ENCODE data around the gene AS3MT. TPM values are rescaled to one million over a fixed set of nuclear protein-coding genes. Genes with fewer than 3 reads are reported as not detected.

AS3MT gene
- total and polyA plus RNA-seq, 2 of the 8 experiments (the other 6 are each of a cell fraction or from before 2014, with no cell fraction given) = 5.8 to 10.3 TPM

DNA sequence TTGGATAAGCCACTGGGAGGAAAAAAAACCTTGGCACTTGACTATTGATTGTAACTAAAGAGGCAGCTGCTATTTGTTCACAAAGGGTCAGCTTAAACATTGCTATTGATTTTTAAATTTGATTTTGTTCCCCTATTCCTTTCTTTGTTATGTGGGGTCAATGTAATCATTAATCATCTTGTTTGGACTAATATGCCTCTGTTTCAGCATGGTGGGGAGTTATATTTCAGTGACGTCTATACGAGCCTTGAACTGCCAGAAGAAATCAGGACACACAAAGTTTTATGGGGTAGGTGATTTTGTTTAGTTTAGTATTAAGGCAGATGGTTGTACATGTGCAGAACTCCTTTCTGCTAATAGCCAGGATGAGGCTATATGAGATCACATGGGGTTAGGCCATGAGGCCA lies 7.5 kb downstream of the AS3MT start (continued):
- TF ChIP-seq RFX5 (IDR thresholded peaks at IDR 0.05; ENCODE audit: borderline replicate concordance, low read depth, low read length) (no peak), CHD1 (IDR thresholded peaks at IDR 0.05; ENCODE audit: low read depth, low read length) (no peak), KDM1A (IDR thresholded peaks at IDR 0.05; ENCODE audit: borderline replicate concordance, low read length) (no peak)
- TF ChIP-seq, protein P1, sequence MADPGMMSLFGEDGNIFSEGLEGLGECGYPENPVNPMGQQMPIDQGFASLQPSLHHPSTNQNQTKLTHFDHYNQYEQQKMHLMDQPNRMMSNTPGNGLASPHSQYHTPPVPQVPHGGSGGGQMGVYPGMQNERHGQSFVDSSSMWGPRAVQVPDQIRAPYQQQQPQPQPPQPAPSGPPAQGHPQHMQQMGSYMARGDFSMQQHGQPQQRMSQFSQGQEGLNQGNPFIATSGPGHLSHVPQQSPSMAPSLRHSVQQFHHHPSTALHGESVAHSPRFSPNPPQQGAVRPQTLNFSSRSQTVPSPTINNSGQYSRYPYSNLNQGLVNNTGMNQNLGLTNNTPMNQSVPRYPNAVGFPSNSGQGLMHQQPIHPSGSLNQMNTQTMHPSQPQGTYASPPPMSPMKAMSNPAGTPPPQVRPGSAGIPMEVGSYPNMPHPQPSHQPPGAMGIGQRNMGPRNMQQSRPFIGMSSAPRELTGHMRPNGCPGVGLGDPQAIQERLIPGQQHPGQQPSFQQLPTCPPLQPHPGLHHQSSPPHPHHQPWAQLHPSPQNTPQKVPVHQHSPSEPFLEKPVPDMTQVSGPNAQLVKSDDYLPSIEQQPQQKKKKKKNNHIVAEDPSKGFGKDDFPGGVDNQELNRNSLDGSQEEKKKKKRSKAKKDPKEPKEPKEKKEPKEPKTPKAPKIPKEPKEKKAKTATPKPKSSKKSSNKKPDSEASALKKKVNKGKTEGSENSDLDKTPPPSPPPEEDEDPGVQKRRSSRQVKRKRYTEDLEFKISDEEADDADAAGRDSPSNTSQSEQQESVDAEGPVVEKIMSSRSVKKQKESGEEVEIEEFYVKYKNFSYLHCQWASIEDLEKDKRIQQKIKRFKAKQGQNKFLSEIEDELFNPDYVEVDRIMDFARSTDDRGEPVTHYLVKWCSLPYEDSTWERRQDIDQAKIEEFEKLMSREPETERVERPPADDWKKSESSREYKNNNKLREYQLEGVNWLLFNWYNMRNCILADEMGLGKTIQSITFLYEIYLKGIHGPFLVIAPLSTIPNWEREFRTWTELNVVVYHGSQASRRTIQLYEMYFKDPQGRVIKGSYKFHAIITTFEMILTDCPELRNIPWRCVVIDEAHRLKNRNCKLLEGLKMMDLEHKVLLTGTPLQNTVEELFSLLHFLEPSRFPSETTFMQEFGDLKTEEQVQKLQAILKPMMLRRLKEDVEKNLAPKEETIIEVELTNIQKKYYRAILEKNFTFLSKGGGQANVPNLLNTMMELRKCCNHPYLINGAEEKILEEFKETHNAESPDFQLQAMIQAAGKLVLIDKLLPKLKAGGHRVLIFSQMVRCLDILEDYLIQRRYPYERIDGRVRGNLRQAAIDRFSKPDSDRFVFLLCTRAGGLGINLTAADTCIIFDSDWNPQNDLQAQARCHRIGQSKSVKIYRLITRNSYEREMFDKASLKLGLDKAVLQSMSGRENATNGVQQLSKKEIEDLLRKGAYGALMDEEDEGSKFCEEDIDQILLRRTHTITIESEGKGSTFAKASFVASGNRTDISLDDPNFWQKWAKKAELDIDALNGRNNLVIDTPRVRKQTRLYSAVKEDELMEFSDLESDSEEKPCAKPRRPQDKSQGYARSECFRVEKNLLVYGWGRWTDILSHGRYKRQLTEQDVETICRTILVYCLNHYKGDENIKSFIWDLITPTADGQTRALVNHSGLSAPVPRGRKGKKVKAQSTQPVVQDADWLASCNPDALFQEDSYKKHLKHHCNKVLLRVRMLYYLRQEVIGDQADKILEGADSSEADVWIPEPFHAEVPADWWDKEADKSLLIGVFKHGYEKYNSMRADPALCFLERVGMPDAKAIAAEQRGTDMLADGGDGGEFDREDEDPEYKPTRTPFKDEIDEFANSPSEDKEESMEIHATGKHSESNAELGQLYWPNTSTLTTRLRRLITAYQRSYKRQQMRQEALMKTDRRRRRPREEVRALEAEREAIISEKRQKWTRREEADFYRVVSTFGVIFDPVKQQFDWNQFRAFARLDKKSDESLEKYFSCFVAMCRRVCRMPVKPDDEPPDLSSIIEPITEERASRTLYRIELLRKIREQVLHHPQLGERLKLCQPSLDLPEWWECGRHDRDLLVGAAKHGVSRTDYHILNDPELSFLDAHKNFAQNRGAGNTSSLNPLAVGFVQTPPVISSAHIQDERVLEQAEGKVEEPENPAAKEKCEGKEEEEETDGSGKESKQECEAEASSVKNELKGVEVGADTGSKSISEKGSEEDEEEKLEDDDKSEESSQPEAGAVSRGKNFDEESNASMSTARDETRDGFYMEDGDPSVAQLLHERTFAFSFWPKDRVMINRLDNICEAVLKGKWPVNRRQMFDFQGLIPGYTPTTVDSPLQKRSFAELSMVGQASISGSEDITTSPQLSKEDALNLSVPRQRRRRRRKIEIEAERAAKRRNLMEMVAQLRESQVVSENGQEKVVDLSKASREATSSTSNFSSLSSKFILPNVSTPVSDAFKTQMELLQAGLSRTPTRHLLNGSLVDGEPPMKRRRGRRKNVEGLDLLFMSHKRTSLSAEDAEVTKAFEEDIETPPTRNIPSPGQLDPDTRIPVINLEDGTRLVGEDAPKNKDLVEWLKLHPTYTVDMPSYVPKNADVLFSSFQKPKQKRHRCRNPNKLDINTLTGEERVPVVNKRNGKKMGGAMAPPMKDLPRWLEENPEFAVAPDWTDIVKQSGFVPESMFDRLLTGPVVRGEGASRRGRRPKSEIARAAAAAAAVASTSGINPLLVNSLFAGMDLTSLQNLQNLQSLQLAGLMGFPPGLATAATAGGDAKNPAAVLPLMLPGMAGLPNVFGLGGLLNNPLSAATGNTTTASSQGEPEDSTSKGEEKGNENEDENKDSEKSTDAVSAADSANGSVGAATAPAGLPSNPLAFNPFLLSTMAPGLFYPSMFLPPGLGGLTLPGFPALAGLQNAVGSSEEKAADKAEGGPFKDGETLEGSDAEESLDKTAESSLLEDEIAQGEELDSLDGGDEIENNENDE (IDR thresholded peaks at IDR 0.05; ENCODE audit: insufficient replicate concordance, low read length) = no peak
- TF ChIP-seq, protein P2, sequence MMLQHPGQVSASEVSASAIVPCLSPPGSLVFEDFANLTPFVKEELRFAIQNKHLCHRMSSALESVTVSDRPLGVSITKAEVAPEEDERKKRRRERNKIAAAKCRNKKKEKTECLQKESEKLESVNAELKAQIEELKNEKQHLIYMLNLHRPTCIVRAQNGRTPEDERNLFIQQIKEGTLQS (IDR thresholded peaks at IDR 0.05; ENCODE audit: insufficient read depth, low read depth, low read length) = no peak
- TF ChIP-seq, protein P3, sequence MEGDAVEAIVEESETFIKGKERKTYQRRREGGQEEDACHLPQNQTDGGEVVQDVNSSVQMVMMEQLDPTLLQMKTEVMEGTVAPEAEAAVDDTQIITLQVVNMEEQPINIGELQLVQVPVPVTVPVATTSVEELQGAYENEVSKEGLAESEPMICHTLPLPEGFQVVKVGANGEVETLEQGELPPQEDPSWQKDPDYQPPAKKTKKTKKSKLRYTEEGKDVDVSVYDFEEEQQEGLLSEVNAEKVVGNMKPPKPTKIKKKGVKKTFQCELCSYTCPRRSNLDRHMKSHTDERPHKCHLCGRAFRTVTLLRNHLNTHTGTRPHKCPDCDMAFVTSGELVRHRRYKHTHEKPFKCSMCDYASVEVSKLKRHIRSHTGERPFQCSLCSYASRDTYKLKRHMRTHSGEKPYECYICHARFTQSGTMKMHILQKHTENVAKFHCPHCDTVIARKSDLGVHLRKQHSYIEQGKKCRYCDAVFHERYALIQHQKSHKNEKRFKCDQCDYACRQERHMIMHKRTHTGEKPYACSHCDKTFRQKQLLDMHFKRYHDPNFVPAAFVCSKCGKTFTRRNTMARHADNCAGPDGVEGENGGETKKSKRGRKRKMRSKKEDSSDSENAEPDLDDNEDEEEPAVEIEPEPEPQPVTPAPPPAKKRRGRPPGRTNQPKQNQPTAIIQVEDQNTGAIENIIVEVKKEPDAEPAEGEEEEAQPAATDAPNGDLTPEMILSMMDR (IDR thresholded peaks at IDR 0.05; ENCODE audit: control extremely low read depth in 1 of 3, insufficient read depth in 1 of 3, low read depth in 1 of 3, low read length in 3 of 3) = no peak

Measured in H1 (cell line).